HG03060 (cell line): Measurements from ENCODE around the gene IDH3G.
"Not testable (repeated sequence)": the region's sequence is repeated elsewhere in the genome, so short reads cannot be mapped to it uniquely, and the experiment has no call there.

Experiments used
- ATAC-seq: cut with Tn5 transposase; IDR thresholded peaks from one replicate; pipeline ENCODE4 v1.9.1; 2021; ENCODE audit warnings: low read depth, moderate number of reproducible peaks; ENCODE audit not compliant: unreplicated experiment

Gene IDH3G

GRCh38 chrX:153794018-153794896 lies at the start of gene IDH3G, which contains the start of gene SSR4:
IDH3G (minus strand) TSS chrX:153794375; CDS start chrX:153794326, 49 bp downstream.
SSR4 (plus strand) TSS chrX:153794668; CDS start chrX:153794688, 20 bp downstream.
- ATAC-seq, result peak; percentile 68

- ATAC-seq, result no peak
Measured at GRCh38 chrX:153836921-153837320, 42.7 kb upstream of the IDH3G start.

- no peak for ATAC-seq
Measured at GRCh38 chrX:153832728-153833127, 38.6 kb upstream of the IDH3G start.

GRCh38 chrX:153831429-153832150 lies 37.4 kb upstream of the IDH3G start:
- ATAC-seq, result no peak

GRCh38 chrX:153830640-153831428 lies 36.7 kb upstream of the IDH3G start:
- ATAC-seq, result no peak

- ATAC-seq, result no peak
Measured at GRCh38 chrX:153829799-153830639, 35.8 kb upstream of the IDH3G start, which contains the start of gene PDZD4. PDZD4 (minus strand) TSS chrX:153830544; CDS start chrX:153830298, 246 bp downstream.

GRCh38 chrX:153829549-153829798 lies 35.3 kb upstream of the IDH3G start:
- no peak for ATAC-seq

GRCh38 chrX:153828723-153829548 lies 34.8 kb upstream of the IDH3G start:
- no peak for ATAC-seq

GRCh38 chrX:153828308-153828707 lies 34.1 kb upstream of the IDH3G start:
- no peak for ATAC-seq

- no peak for ATAC-seq
Measured at GRCh38 chrX:153827903-153828302, 33.7 kb upstream of the IDH3G start.

GRCh38 chrX:153827016-153827415 lies 32.8 kb upstream of the IDH3G start:
- ATAC-seq, result no peak

- ATAC-seq, result no peak
Measured at GRCh38 chrX:153825042-153825441, 30.9 kb upstream of the IDH3G start.

GRCh38 chrX:153824348-153824747 lies 30.2 kb upstream of the IDH3G start:
- ATAC-seq, result no peak

GRCh38 chrX:153821066-153821465 lies 26.9 kb upstream of the IDH3G start:
- no peak for ATAC-seq

- no peak for ATAC-seq
Measured at GRCh38 chrX:153820601-153821000, 26.4 kb upstream of the IDH3G start.

GRCh38 chrX:153819384-153820040 lies 25.3 kb upstream of the IDH3G start:
- ATAC-seq, result no peak

GRCh38 chrX:153818571-153819383 lies 24.6 kb upstream of the IDH3G start:
- no peak for ATAC-seq

- not testable (repeated sequence) for ATAC-seq
Measured at GRCh38 chrX:153818064-153818463, 23.9 kb upstream of the IDH3G start.
